Tibial artery (tissue), 4 donors: ENCODE data around the gene OR51V1.

Source experiments
- DNase-seq, 2 donors: peaks; one replicate each; pipeline ENCODE4 v3.0.0-alpha.2; 2019
- H3K27ac ChIP-seq, 2 donors: fragments of 200-600 bp; sonication (generic) in 1 of 2; 1 replicate in 1 of 2; 2 replicates in 1 of 2; pipeline ENCODE4 v1.5.1; 2018 to 2019; ENCODE audit warnings: mild to moderate bottlenecking in 1 of 2
- H3K27me3 ChIP-seq, 2 donors: fragments of 200-600 bp; sonication (generic) in 1 of 2; one replicate each; pipeline versions ENCODE4 v1.5.1 to v1.6.0; 2016 to 2019
- H3K36me3 ChIP-seq, 3 donors: fragments of 200-600 bp; sonication (generic) in 2 of 3; one replicate each; pipeline ENCODE4 v1.5.1; 2016 to 2019; ENCODE audit warnings: mild to moderate bottlenecking in 2 of 3
- H3K4me1 ChIP-seq, 4 donors: fragments of 200-600 bp; sonication (generic) in 2 of 4; 1 replicate in 3 of 4; 2 replicates in 1 of 4; pipeline ENCODE4 v1.5.1; 2016 to 2019
- H3K4me3 ChIP-seq, 2 donors: fragments of 200-600 bp; sonication (generic) in 1 of 2; 1 replicate in 1 of 2; 2 replicates in 1 of 2; pipeline ENCODE4 v1.5.1; 2018 to 2019; ENCODE audit warnings: mild to moderate bottlenecking in 2 of 2
- H3K9me3 ChIP-seq, 3 donors: fragments of 200-600 bp; sonication (generic) in 1 of 3; one replicate each; pipeline ENCODE4 v1.5.1; 2016 to 2019
- intact Hi-C: fragments of 100-400 bp; cut with DNase I; formaldehyde crosslinking; loops from one replicate; pipeline ENCODE4 v1.15.0; 2023; ENCODE audit warnings: low total_unique reads
- TF ChIP-seq, protein P1 (sequence below), 2 experiments: fragments of 200-600 bp in 1 of 2; fragments of 450-650 bp in 1 of 2; IDR thresholded peaks; one replicate each; pipeline ENCODE4 v1.5.1; 2017 to 2019; ENCODE audit warnings: antibody characterized with exemption in 2 of 2, mild to moderate bottlenecking in 1 of 2, moderate library complexity in 1 of 2

Gene OR51V1

DNA sequence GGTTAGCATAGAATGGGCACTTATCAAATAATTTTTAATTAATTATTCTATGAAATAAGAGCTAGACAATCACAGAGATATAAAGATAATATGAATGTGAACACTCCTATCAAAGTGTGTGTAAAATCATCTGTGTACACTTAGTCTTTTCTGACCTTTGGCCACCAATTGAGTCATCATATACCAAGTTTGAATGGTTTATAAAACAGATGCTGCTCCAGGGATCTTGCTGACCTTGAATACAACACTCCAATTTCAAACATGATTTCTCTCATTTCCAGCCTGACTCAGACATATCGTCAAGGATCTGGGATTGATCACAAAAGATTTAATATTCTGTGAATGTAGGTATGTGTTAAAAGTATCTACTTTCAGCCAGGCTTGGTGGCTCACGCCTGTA is 2.9 kb upstream of the OR51V1 start:
- H3K4me3 ChIP-seq, result no peak overlapping the region
- no peak overlapping the region for H3K27ac ChIP-seq
- no peaks in the 10 kb centered on the region for H3K27me3 ChIP-seq
- H3K36me3 ChIP-seq, result no peaks in the 10 kb centered on the region
- intact Hi-C loops, result no loop called here
- TF ChIP-seq, protein P1, sequence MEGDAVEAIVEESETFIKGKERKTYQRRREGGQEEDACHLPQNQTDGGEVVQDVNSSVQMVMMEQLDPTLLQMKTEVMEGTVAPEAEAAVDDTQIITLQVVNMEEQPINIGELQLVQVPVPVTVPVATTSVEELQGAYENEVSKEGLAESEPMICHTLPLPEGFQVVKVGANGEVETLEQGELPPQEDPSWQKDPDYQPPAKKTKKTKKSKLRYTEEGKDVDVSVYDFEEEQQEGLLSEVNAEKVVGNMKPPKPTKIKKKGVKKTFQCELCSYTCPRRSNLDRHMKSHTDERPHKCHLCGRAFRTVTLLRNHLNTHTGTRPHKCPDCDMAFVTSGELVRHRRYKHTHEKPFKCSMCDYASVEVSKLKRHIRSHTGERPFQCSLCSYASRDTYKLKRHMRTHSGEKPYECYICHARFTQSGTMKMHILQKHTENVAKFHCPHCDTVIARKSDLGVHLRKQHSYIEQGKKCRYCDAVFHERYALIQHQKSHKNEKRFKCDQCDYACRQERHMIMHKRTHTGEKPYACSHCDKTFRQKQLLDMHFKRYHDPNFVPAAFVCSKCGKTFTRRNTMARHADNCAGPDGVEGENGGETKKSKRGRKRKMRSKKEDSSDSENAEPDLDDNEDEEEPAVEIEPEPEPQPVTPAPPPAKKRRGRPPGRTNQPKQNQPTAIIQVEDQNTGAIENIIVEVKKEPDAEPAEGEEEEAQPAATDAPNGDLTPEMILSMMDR (IDR thresholded peaks at IDR 0.05), result no peak
- no peak for DNase-seq
- no peaks in the 10 kb centered on the region for H3K9me3 ChIP-seq
- H3K4me1 ChIP-seq, result no peaks in the 10 kb centered on the region

DNA sequence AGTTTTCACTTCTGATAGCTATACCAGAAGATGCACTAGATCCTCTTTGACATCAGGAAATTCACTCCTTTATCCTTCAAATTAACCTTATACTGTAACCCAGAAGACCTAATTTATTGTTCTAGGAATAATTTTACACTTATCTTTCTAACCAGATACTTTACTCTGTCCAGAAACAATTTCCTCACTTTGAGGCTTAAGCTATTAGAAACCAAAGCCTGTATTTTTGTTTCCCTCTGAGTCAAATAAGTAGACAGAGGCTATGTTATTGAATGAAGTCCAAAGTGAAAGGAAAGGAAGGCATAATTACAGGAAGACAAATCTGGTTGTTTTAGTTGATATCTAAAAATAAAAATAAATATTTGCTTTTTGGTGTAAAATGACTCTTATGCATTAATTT is 2.2 kb downstream of the OR51V1 start:
- Histone ChIP-seq H3K27ac (no peak overlapping the region), H3K9me3 (no peaks in the 10 kb centered on the region), H3K4me1 (no peaks in the 10 kb centered on the region), H3K27me3 (no peaks in the 10 kb centered on the region), H3K36me3 (no peaks in the 10 kb centered on the region), H3K4me3 (no peak overlapping the region)
- TF ChIP-seq, protein P1 (IDR thresholded peaks at IDR 0.05), result no peak
- intact Hi-C loops, result no loop called here
- no peak for DNase-seq

DNA sequence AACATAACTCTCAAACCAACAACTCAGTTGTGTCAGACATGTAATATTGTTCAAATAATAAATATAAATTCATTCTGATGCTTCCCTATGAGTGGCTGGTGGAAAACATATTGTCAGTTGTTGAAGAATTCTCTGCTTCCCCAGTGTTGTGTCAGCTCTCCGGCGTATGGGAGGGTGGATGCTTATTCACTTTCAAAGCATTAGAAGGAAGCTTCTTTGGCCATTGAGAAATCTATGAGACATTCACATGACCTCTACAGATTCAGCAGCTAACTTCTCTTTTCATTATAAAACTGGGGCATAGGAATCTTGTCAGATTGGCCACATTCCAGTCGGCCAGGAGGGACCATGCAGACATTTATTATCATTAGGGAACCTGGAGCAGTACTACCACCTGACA is 2.9 kb downstream of the OR51V1 start:
- Histone ChIP-seq H3K9me3 (no peaks in the 10 kb centered on the region), H3K4me1 (no peaks in the 10 kb centered on the region), H3K36me3 (no peaks in the 10 kb centered on the region), H3K27ac (no peak overlapping the region), H3K4me3 (no peak overlapping the region), H3K27me3 (no peaks in the 10 kb centered on the region)
- intact Hi-C loops, result no loop called here
- TF ChIP-seq, protein P1 (IDR thresholded peaks at IDR 0.05), result no peak
- no peak for DNase-seq

DNA sequence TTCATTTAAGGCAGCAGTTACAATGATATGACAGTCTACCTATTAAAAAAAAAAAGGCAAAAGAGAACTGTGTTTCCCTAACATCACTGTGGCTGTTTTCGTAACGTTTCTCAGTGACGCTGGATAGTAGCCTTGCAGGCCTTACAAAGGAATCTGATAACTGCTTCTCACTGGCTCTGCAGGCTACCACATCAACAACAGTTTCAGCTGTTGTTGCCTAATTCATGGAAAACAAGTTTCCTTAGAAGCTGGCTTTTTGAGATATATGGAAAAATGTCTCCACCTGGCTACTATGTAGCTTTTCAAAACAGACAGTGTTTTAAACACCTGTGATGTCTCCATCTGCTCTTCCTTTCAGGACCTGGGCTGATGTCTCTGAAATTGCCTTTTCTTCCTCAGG is 3.8 kb downstream of the OR51V1 start:
- no peak overlapping the region for H3K27ac ChIP-seq
- TF ChIP-seq, protein P1 (IDR thresholded peaks at IDR 0.05), result no peak
- no peaks in the 10 kb centered on the region for H3K4me1 ChIP-seq
- H3K27me3 ChIP-seq, result no peaks in the 10 kb centered on the region
- intact Hi-C loops, result no loop called here
- no peaks in the 10 kb centered on the region for H3K9me3 ChIP-seq
- no peaks in the 10 kb centered on the region for H3K36me3 ChIP-seq
- H3K4me3 ChIP-seq, result no peak overlapping the region
- no peak for DNase-seq

DNA sequence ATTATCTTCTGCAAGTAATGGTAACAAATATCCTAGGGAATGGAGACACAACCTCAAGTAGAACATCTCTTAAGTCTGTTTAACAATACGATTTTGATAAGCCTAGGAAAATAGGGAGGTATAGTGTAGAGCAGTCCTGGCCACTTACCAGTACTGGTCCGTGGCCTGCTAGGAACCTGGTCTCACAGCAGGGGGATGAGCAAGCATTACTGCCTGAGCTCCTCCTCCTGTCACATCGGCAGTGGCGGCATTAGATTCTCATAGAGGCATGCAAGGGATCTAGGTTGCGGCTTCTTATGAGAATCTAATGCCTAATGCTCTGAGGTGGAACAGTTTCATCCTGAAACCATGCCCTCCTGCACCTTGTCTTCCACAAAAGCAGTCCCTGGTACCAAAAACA is 4.4 kb downstream of the OR51V1 start:
- TF ChIP-seq, protein P1 (IDR thresholded peaks at IDR 0.05), result no peak
- no peak overlapping the region for H3K4me3 ChIP-seq
- no peaks in the 10 kb centered on the region for H3K36me3 ChIP-seq
- no peaks in the 10 kb centered on the region for H3K9me3 ChIP-seq
- H3K4me1 ChIP-seq, result no peaks in the 10 kb centered on the region
- no peaks in the 10 kb centered on the region for H3K27me3 ChIP-seq
- intact Hi-C loops, result no loop called here
- no peak overlapping the region for H3K27ac ChIP-seq
- DNase-seq, result no peak

DNA sequence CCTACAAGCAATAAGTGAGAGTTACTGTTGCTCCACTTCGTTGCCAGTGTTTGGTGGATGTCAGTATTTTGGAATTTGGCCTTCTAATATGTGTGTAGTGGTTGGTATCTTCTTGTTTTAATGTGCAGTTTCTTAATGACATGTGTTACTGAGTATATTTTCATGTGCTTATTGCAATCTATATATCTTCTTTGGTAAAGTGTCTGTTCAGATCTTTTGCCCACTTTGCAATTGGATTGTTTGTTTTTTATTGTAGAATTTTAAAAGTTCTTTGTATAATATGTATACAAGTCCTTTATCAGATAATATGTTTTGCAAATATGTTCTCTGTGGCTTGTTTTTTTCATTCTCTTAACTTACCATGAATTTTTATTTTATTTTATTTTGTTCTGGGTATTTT is 7.7 kb downstream of the OR51V1 start:
- Histone ChIP-seq H3K27ac (no peak overlapping the region), H3K4me3 (no peak overlapping the region), H3K27me3 (no peaks in the 10 kb centered on the region), H3K4me1 (no peaks in the 10 kb centered on the region), H3K36me3 (no peaks in the 10 kb centered on the region), H3K9me3 (peaks cover 0 to 5% (median 0%) of the 10 kb centered on the region in 3 donors)
- TF ChIP-seq, protein P1 (IDR thresholded peaks at IDR 0.05), result no peak
- no peak for DNase-seq
- intact Hi-C loops, result no loop called here
